B cell (primary cell): ENCODE results near the gene ITIH2.

Experiments
- CTCF ChIP-seq: fragments of 200-600 bp; IDR thresholded peaks from one replicate; pipeline ENCODE4 v1.8.0; 2022; ENCODE audit warnings: antibody characterized with exemption, mild to moderate bottlenecking
- EZH2 ChIP-seq: IDR thresholded peaks from 2 replicates; pipeline ENCODE4 v1.6.1; 2012; ENCODE audit warnings: borderline replicate concordance, low read depth, mild to moderate bottlenecking, moderate library complexity, low read length; ENCODE audit not compliant: insufficient read depth, poor library complexity, severe bottlenecking

- TF ChIP-seq EZH2 (no peak), CTCF (no peak)
These were observed 5.7 kb downstream of the ITIH2 start for GRCh38 chr10:7708832-7709231.
